Tibial nerve (tissue), 4 donors: ENCODE data around the gene NEGR1. TPM values are rescaled to one million over a fixed set of nuclear protein-coding genes. Genes with fewer than 3 reads are reported as not detected.

Experiments used
- DNase-seq, 2 donors: peaks; one replicate each; pipeline ENCODE4 v3.0.0-alpha.2; 2019; ENCODE audit warnings: low spot score in 2 of 2
- H3K27ac ChIP-seq, 4 donors: fragments of 200-600 bp; sonication (generic) in 3 of 4; one replicate each; pipeline ENCODE4 v1.5.1; 2017 to 2019; ENCODE audit warnings: mild to moderate bottlenecking in 1 of 4
- H3K27me3 ChIP-seq, 2 donors: fragments of 200-600 bp; sonication (generic) in 1 of 2; one replicate each; pipeline versions ENCODE4 v1.5.1 to v1.6.0; 2017 to 2019
- H3K36me3 ChIP-seq, 3 donors: fragments of 200-600 bp; sonication (generic); one replicate each; pipeline ENCODE4 v1.5.1; 2018 to 2019
- H3K4me1 ChIP-seq, 4 donors: fragments of 200-600 bp; sonication (generic) in 3 of 4; one replicate each; pipeline ENCODE4 v1.5.1; 2017 to 2019
- H3K4me3 ChIP-seq, 4 donors: fragments of 200-600 bp; sonication (generic) in 3 of 4; one replicate each; pipeline ENCODE4 v1.5.1; 2017 to 2019; ENCODE audit warnings: mild to moderate bottlenecking in 1 of 4, moderate library complexity in 1 of 4
- H3K9me3 ChIP-seq, 4 donors: fragments of 200-600 bp; sonication (generic) in 3 of 4; one replicate each; pipeline ENCODE4 v1.5.1; 2017 to 2019
- CTCF ChIP-seq, 5 experiments: fragments of 200-600 bp in 3 of 5; fragments of 450-650 bp in 2 of 5; sonication (generic) in 3 of 5; IDR thresholded peaks; one replicate each; pipeline ENCODE4 v1.5.1; 2016 to 2019; ENCODE audit warnings: antibody characterized with exemption in 5 of 5, mild to moderate bottlenecking in 3 of 5, moderate library complexity in 2 of 5
- EP300 ChIP-seq, 2 donors: sonication (generic); formaldehyde crosslinking; IDR thresholded peaks; one replicate each; pipeline ENCODE4 v1.6.1; 2017; ENCODE audit warnings: antibody characterized with exemption in 2 of 2, mild to moderate bottlenecking in 1 of 2
- POLR2A ChIP-seq, 2 donors: fragments of 450-650 bp; IDR thresholded peaks; one replicate each; pipeline ENCODE4 v1.6.1; 2017; ENCODE audit warnings: antibody characterized with exemption in 2 of 2, mild to moderate bottlenecking in 2 of 2, moderate library complexity in 2 of 2
- WGBS, 2 donors: methylation state at CpG; one replicate each; pipeline ENCODE4 v1.1.5; 2018; 5-methylcytosine and 5-hydroxymethylcytosine counted together
- total RNA-seq, 4 donors: library from RNA; depleted of rRNA; stranded (reverse); fragments of >200 nt; gene quantifications; one replicate each; pipeline ENCODE4 v1.1.0, GENCODE V29; 2016

The NEGR1 gene
- total RNA-seq, 4 donors from 2014 or later = 46.0 to 58.2 (median 52.4) TPM

DNA sequence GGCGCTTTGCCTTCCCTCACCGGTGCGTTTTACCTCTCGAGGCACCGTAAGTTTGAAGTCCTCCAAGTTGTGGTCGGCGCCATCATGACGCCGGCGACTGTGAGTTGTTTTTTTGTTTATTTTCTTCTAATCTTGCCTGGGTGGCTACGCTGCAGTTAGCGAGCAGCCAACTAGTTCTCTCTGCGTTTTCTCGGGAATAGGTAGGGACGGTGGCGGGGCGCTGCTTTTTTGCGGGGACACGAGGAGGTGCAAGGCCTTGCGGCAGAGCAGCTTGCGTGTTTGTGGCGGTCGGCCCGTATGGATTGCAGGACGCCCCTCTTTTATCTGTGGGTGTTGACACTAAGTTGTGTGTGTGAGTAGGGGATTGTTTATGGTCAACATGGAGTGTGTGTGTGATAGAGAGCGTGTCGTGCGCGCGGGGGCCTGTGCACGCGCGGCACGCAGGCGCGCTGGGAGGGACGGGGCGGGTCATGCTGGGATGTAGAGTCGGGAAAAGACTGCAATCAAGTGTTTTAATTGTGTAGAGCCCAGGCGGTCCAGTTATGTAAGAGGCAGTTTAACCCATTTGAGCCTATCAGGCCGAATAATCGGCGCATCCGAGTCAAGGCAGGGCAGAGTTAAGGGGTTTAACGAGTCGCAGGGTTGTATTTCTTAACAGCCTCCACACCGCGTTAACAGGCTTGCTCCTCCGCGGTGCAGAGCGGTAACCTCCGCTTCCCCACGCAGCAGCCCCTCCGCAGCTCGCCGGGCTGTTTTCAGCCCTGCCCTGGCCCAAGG is 1.2 kb upstream of the NEGR1 start:
- Histone ChIP-seq H3K9me3 (no peaks in the 10 kb centered on the region), H3K4me1 (peaks cover 0 to 23% (median 2%) of the 10 kb centered on the region in 4 donors), H3K27ac (peak overlapping the region; percentile 84 to 93 (median 88)), H3K36me3 (no peaks in the 10 kb centered on the region), H3K27me3 (no peaks in the 10 kb centered on the region), H3K4me3 (peak overlapping the region; percentile 47 to 68 (median 60))
- TF ChIP-seq EP300 (IDR thresholded peaks at IDR 0.05) (peak in 1 of 2 donors; percentile 88), POLR2A (IDR thresholded peaks at IDR 0.05) (peak in 1 of 2 donors; percentile 57), CTCF (IDR thresholded peaks at IDR 0.05) (no peak)
- DNase-seq = peak; percentile 72 to 74
- WGBS, 2 donors = 0 to 1% methylated on average over 54 to 56 of the region's 56 CpGs

- TF ChIP-seq CTCF (IDR thresholded peaks at IDR 0.05) (no peak), EP300 (IDR thresholded peaks at IDR 0.05) (no peak), POLR2A (IDR thresholded peaks at IDR 0.05) (no peak)
- H3K27me3 ChIP-seq = no peaks in the 10 kb centered on the region
- WGBS, 2 donors = 0 to 1% methylated on average over 7 to 8 of the region's 8 CpGs
- H3K4me1 ChIP-seq = peaks cover 0 to 23% (median 2%) of the 10 kb centered on the region in 4 donors
- peak overlapping the region; percentile 47 to 68 (median 60) for H3K4me3 ChIP-seq
- H3K27ac ChIP-seq = peak overlapping the region; percentile 84 to 93 (median 88)
- no peak for DNase-seq
- H3K9me3 ChIP-seq = no peaks in the 10 kb centered on the region
- no peaks in the 10 kb centered on the region for H3K36me3 ChIP-seq
Measured at GRCh38 chr1:72283022-72283306, 625 bp upstream of the NEGR1 start.

GRCh38 chr1:72281637-72282270 is 585 bp downstream of the NEGR1 start:
- no peaks in the 10 kb centered on the region for H3K36me3 ChIP-seq
- 6 to 8% methylated on average over 10 of the region's 10 CpGs for WGBS, 2 donors
- H3K9me3 ChIP-seq = no peaks in the 10 kb centered on the region
- peaks cover 0 to 26% (median 2%) of the 10 kb centered on the region in 4 donors for H3K4me1 ChIP-seq
- H3K27ac ChIP-seq = peak overlapping the region; percentile 62 to 93 (median 88)
- no peak for TF ChIP-seq EP300 (IDR thresholded peaks at IDR 0.05)
- TF ChIP-seq CTCF (IDR thresholded peaks at IDR 0.05) = no peak
- no peaks in the 10 kb centered on the region for H3K27me3 ChIP-seq
- peak overlapping the region; percentile 47 to 68 (median 60) for H3K4me3 ChIP-seq
- DNase-seq = peak; percentile 8 to 16

DNA sequence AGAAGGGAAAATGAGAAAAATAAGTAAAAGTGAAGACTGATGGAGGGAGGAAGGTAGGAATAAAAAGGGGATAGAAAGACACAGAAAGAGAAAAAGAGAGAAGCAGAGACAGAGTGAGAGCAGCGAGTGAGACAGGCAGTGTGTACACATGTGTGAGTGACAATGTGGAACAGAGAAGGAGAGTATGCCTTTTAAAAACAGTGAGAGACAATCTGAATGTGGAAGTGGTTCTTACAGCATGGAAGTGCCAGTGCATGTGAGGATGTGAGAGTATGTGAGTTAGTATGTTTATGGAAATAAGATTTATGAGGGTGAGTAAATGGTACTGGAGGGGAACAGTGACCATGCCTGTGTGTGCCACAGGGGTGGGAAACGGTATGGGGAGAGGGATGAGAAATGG is 1.2 kb downstream of the NEGR1 start:
- WGBS, 2 donors = 12 to 17% methylated on average over 2 of the region's 2 CpGs

More for the DNA sequence above, 1.2 kb downstream of the NEGR1 start:
- Histone ChIP-seq H3K27ac (peak overlapping the region; percentile 62 to 93 (median 88)), H3K27me3 (no peaks in the 10 kb centered on the region), H3K4me1 (peaks cover 0 to 25% (median 2%) of the 10 kb centered on the region in 4 donors), H3K36me3 (no peaks in the 10 kb centered on the region), H3K9me3 (no peaks in the 10 kb centered on the region), H3K4me3 (peak overlapping the region; percentile 47 to 68 (median 60))
- no peak for DNase-seq
- TF ChIP-seq CTCF (IDR thresholded peaks at IDR 0.05) = no peak
- no peak for TF ChIP-seq EP300 (IDR thresholded peaks at IDR 0.05)
- TF ChIP-seq POLR2A (IDR thresholded peaks at IDR 0.05) = no peak
